Stimulated activated CD8-positive, alpha-beta memory T cell treated with anti-CD3 and anti-CD28 coated beads, Interleukin-15, amount 100 ng/mL, for 48 hours (primary cell): Measurements from ENCODE around the gene TVP23C.

Experiments
- DNase-seq, 2 donors: peaks; one replicate each; pipeline ENCODE4 v3.0.0-alpha.2; 2020; ENCODE audit warnings: low read depth in 2 of 2

Gene TVP23C

GRCh38 chr17:15496735-15497670 lies 66.3 kb downstream of the TVP23C start:
- no peak for DNase-seq

- DNase-seq, result no peak
Observed at GRCh38 chr17:15494821-15495220, 68.5 kb downstream of the TVP23C start.

- no peak for DNase-seq
Observed at GRCh38 chr17:15493693-15494035, 69.6 kb downstream of the TVP23C start.

- no peak for DNase-seq
Observed at GRCh38 chr17:15492791-15493692, 70.2 kb downstream of the TVP23C start.

- DNase-seq, result no peak
Observed at GRCh38 chr17:15492186-15492585, 71.1 kb downstream of the TVP23C start.

- DNase-seq, result peak in 1 of 2 donors; percentile 46
Observed at GRCh38 chr17:15490634-15491261, 72.5 kb downstream of the TVP23C start.

GRCh38 chr17:15488557-15488956 lies 74.7 kb downstream of the TVP23C start:
- DNase-seq, result no peak

- no peak for DNase-seq
Observed at GRCh38 chr17:15485045-15485444, 78.2 kb downstream of the TVP23C start.

- DNase-seq, result no peak
Observed at GRCh38 chr17:15483431-15483830, 79.9 kb downstream of the TVP23C start.

- DNase-seq, result no peak
Observed at GRCh38 chr17:15482476-15482875, 80.8 kb downstream of the TVP23C start.

- DNase-seq, result no peak
Observed at GRCh38 chr17:15481481-15481880, 81.8 kb downstream of the TVP23C start.

GRCh38 chr17:15480204-15480603 lies 83.1 kb downstream of the TVP23C start:
- DNase-seq, result no peak

- DNase-seq, result no peak
Observed at GRCh38 chr17:15479703-15480102, 83.6 kb downstream of the TVP23C start.

- DNase-seq, result no peak
Observed at GRCh38 chr17:15478845-15479244, 84.4 kb downstream of the TVP23C start.

- no peak for DNase-seq
Observed at GRCh38 chr17:15475631-15476354, 87.5 kb downstream of the TVP23C start.

- no peak for DNase-seq
Observed at GRCh38 chr17:15472891-15473290, 90.4 kb downstream of the TVP23C start.

GRCh38 chr17:15470536-15470935 lies 92.7 kb downstream of the TVP23C start:
- no peak for DNase-seq

- no peak for DNase-seq
Observed at GRCh38 chr17:15469260-15469659, 94.0 kb downstream of the TVP23C start.

GRCh38 chr17:15468126-15468525 lies 95.2 kb downstream of the TVP23C start:
- no peak for DNase-seq

- DNase-seq, result no peak
Observed at GRCh38 chr17:15467592-15467991, 95.7 kb downstream of the TVP23C start, which contains the start of gene CDRT4. CDRT4 (minus strand) TSS chr17:15467621; CDS start chr17:15440238, 27,383 bp downstream.

- DNase-seq, result no peak
Observed at GRCh38 chr17:15466131-15466530, 97.2 kb downstream of the TVP23C start.
